Thyroid gland (tissue), 4 donors: ENCODE results near the gene ABCB1.

ENCODE experiments used
- POLR2A ChIP-seq, 2 donors: fragments of 450-650 bp; IDR thresholded peaks; one replicate each; pipeline ENCODE4 v1.6.1; 2017; ENCODE audit warnings: antibody characterized with exemption in 2 of 2, mild to moderate bottlenecking in 2 of 2, moderate library complexity in 1 of 2
- TF ChIP-seq, protein P1 (sequence below), 6 experiments: fragments of 200-600 bp in 3 of 6; fragments of 450-650 bp in 3 of 6; sonication (generic) in 3 of 6; IDR thresholded peaks; one replicate each; pipeline ENCODE4 v1.5.1; 2016 to 2019; ENCODE audit warnings: antibody characterized with exemption in 6 of 6, mild to moderate bottlenecking in 2 of 6, inconsistent platforms in 1 of 6, moderate library complexity in 1 of 6

- TF ChIP-seq, protein P1, sequence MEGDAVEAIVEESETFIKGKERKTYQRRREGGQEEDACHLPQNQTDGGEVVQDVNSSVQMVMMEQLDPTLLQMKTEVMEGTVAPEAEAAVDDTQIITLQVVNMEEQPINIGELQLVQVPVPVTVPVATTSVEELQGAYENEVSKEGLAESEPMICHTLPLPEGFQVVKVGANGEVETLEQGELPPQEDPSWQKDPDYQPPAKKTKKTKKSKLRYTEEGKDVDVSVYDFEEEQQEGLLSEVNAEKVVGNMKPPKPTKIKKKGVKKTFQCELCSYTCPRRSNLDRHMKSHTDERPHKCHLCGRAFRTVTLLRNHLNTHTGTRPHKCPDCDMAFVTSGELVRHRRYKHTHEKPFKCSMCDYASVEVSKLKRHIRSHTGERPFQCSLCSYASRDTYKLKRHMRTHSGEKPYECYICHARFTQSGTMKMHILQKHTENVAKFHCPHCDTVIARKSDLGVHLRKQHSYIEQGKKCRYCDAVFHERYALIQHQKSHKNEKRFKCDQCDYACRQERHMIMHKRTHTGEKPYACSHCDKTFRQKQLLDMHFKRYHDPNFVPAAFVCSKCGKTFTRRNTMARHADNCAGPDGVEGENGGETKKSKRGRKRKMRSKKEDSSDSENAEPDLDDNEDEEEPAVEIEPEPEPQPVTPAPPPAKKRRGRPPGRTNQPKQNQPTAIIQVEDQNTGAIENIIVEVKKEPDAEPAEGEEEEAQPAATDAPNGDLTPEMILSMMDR (IDR thresholded peaks at IDR 0.05), result no peak
- no peak for TF ChIP-seq POLR2A (IDR thresholded peaks at IDR 0.05)
These were observed 129.2 kb downstream of the ABCB1 start for GRCh38 chr7:87471473-87471872.
